Lower lobe of right lung (tissue), 2 donors: ENCODE measurements around the gene ASIC4. TPM values are rescaled to one million over a fixed set of nuclear protein-coding genes. Genes with fewer than 3 reads are reported as not detected.

Source experiments
- ATAC-seq, 2 donors: fragments of 200-7000 bp; cut with Tn5 transposase; one replicate each; pipeline ENCODE4 v1.9.1; 2020 to 2022; ENCODE audit warnings: mild to moderate bottlenecking in 2 of 2, moderate library complexity in 2 of 2
- DNase-seq: peaks from one replicate; pipeline ENCODE4 v3.0.0-alpha.2; 2020
- H3K27ac ChIP-seq: fragments of 200-600 bp; one replicate; pipeline ENCODE4 v1.8.0; 2022
- H3K27me3 ChIP-seq: fragments of 200-600 bp; one replicate; pipeline ENCODE4 v1.8.0; 2022; ENCODE audit warnings: low read depth
- H3K36me3 ChIP-seq: fragments of 200-600 bp; one replicate; pipeline ENCODE4 v1.8.0; 2022; ENCODE audit warnings: mild to moderate bottlenecking
- H3K4me1 ChIP-seq: fragments of 200-600 bp; one replicate; pipeline ENCODE4 v1.8.0; 2022
- H3K4me3 ChIP-seq: fragments of 200-600 bp; one replicate; pipeline ENCODE4 v1.8.0; 2022; ENCODE audit warnings: mild to moderate bottlenecking
- H3K9me3 ChIP-seq: fragments of 200-600 bp; one replicate; pipeline ENCODE4 v1.8.0; 2022
- intact Hi-C: fragments of 100-400 bp; cut with DNase I; formaldehyde crosslinking; loops from one replicate; pipeline ENCODE4 v1.11.0; 2022
- total RNA-seq: library from RNA; stranded (reverse); fragmentation: NEBNext Ultra II Directional; extraction: Animal tissue kit (Norgen Biotek cat#: 25700); gene quantifications from one replicate; pipeline ENCODE4 v1.2.1, GENCODE V29; 2021
- TF ChIP-seq, protein P1 (sequence below): fragments of 200-600 bp; IDR thresholded peaks from one replicate; pipeline ENCODE4 v1.8.0; 2022; ENCODE audit warnings: antibody characterized with exemption, mild to moderate bottlenecking
- donor health status: DM: no; HTN: yes; CAD: no; lungs with severe emphysema.

Gene ASIC4
- total RNA-seq, 1 donor from 2014 or later: 0.53 TPM

DNA sequence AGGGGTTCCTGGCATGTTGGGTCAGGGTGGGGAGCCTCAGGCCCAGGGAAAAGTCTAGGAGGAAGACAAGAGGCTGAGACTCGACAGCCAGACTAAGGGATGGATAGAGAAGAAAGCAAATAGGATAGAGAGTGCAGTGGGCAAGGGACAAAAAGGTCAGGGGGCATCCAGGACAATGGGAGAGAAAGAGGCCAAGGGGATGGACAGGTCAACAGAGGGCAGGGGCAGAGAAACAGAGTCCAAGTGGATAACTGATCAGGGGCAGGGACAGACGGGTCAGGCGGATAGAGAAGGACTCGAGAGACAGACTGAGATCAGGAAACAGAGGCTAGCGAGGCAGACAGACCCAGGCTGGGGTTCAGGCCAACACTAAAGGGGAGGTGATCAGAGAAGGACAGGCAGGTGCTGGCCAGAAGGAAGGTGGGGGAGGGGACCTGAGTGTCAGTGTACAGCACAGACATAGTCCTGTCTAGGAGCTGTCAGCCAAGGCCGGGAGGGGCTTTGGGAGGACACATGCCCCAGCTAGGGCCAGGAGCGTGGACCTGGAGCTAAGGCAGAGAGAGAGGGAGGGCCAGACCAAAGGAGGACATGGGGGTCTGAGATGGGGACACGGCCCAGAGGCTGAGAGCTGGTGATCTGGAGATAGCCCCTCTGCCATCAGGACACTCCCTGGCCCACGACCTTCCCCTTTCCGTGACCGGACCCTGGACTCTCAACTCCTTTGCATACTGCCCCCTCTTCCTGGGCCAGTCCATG, 12.2 kb downstream of the ASIC4 start:
- no peak for DNase-seq
- Histone ChIP-seq H3K27me3 (peaks cover 98% of the 10 kb centered on the region), H3K9me3 (no peaks in the 10 kb centered on the region), H3K4me3 (no peak overlapping the region), H3K36me3 (no peaks in the 10 kb centered on the region), H3K4me1 (peaks cover 5% of the 10 kb centered on the region), H3K27ac (no peak overlapping the region)
- TF ChIP-seq, protein P1, sequence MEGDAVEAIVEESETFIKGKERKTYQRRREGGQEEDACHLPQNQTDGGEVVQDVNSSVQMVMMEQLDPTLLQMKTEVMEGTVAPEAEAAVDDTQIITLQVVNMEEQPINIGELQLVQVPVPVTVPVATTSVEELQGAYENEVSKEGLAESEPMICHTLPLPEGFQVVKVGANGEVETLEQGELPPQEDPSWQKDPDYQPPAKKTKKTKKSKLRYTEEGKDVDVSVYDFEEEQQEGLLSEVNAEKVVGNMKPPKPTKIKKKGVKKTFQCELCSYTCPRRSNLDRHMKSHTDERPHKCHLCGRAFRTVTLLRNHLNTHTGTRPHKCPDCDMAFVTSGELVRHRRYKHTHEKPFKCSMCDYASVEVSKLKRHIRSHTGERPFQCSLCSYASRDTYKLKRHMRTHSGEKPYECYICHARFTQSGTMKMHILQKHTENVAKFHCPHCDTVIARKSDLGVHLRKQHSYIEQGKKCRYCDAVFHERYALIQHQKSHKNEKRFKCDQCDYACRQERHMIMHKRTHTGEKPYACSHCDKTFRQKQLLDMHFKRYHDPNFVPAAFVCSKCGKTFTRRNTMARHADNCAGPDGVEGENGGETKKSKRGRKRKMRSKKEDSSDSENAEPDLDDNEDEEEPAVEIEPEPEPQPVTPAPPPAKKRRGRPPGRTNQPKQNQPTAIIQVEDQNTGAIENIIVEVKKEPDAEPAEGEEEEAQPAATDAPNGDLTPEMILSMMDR: no peak
- no peak for ATAC-seq
- intact Hi-C loops: no loop called here

DNA sequence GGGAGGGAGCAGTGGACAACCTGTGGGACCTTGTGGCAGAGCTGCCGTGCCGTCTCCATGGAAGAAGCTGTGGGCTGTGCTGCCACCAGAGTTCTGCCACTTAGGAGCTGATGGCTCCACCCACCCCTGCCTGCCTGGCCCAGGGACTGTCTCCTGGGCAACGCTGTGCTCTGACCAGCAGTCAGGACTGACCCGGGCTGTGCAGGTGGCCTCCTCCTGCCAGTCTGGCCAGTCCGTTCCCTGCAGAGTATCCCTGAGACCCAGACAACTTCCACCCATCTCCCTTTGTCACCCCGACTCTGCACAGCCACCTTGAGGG, 12.8 kb downstream of the ASIC4 start:
- intact Hi-C loops: no loop called here
- DNase-seq: no peak
- peaks cover 5% of the 10 kb centered on the region for H3K4me1 ChIP-seq
- no peak overlapping the region for H3K4me3 ChIP-seq
- peaks cover 98% of the 10 kb centered on the region for H3K27me3 ChIP-seq
- H3K9me3 ChIP-seq: no peaks in the 10 kb centered on the region
- H3K27ac ChIP-seq: no peak overlapping the region
- TF ChIP-seq, protein P1: no peak
- peak in 1 of 2 donors; percentile 31 for ATAC-seq
- H3K36me3 ChIP-seq: no peaks in the 10 kb centered on the region

DNA sequence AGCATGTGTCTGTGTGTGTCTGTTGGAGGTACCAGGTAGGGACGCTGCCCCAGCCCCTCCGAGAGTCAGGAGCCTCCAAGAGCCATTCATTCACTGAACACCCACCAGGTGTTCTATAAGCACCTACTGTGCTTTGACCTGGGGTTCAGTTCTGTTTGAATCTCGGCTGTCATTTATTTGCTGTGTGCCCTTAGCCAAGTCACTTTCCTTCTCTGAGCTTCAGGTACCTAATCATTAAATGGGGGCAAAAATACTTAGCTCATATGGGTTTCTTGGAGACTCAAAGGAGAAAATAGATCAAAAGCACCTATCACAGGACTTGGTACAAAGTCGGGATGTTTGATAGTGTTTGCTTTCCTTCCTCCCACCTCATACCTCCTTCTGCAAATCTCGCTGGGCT, 13.2 kb downstream of the ASIC4 start:
- H3K36me3 ChIP-seq: no peaks in the 10 kb centered on the region
- TF ChIP-seq, protein P1: no peak
- H3K27me3 ChIP-seq: peaks cover 98% of the 10 kb centered on the region
- H3K9me3 ChIP-seq: no peaks in the 10 kb centered on the region
- H3K4me3 ChIP-seq: no peak overlapping the region
- no peak for ATAC-seq
- intact Hi-C loops: no loop called here
- DNase-seq: no peak
- H3K27ac ChIP-seq: no peak overlapping the region
- peaks cover 5% of the 10 kb centered on the region for H3K4me1 ChIP-seq

DNA sequence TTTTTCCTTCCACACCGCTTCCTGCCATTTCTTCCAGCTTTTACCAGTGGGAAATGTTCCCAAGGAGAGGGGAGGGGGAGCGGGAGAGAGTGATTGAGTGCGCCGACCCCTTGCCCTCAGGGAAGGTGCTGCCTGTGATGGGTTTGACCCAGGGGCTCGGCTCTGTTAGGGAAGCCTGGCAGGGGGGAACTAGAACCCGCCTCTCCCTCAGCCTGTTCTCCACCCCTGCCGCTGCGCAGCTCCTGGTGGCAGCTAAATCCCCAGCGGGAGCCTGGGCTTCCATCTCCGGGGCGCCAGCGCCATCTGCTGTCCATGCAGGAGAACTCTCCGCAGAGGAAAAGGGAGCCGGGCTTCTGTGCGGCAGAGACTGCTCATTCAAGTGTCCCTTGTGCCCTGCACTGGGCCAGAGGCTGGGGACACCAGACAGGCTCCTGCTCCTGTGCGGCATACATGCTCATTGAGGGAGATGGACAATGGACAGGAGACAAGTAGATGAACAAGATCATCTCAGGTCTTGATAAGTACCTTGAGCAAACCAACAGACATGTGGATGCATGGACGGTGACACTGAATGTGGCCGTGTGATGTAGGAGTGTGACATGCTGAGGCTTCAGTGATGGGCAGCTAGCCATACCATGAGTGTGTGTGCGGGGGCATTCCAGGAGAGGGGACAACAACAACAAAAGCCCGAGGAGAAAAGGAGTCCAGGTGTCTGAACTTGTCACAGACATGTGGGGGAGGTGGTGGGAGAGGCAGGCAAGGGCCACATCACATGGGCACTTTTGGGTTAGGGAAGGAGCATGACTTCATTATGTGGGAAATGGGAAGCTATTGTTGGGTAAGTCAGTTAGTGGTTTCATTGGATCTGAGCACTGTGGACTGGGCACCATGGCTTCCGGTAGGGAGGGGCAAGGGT, 16.0 kb downstream of the ASIC4 start:
- Histone ChIP-seq H3K27me3 (peaks cover 80% of the 10 kb centered on the region), H3K9me3 (no peaks in the 10 kb centered on the region), H3K4me1 (no peaks in the 10 kb centered on the region), H3K27ac (no peak overlapping the region), H3K36me3 (no peaks in the 10 kb centered on the region), H3K4me3 (no peak overlapping the region)
- peak; percentile 88 for DNase-seq
- TF ChIP-seq, protein P1: peak; percentile 96
- ATAC-seq: peak; percentile 90 to 91
- intact Hi-C loops: loop anchor here (10.0 kb wide), 1 partner anchor 126 kb away; no protein-coding TSS in a partner anchor

DNA sequence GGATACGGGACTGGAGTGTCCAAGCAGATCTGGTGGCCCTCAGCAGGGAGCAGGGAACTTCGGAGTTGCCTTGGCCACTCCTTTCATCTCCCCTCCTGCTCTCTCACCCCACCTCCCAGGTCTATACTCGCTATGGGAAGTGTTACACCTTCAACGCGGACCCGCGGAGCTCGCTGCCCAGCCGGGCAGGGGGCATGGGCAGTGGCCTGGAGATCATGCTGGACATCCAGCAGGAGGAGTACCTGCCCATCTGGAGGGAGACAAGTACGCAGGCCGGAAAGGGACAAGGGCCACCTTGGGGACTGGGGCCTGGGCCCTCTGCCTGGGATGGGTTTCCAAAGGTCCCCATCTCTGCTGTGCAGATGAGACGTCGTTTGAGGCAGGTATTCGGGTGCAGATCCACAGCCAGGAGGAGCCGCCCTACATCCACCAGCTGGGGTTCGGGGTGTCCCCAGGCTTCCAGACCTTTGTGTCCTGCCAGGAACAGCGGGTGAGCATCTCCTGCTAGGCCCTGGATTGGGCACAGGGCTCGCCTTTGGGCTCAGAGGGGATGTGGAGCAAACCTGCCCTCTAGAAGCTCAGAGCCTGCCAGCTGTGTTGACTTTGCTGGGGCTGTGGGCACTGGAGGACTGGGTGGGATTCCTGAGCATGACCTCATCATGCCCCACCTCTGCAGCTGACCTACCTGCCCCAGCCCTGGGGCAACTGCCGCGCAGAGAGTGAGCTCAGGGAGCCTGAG, 17.5 kb downstream of the ASIC4 start:
- TF ChIP-seq, protein P1: no peak
- ATAC-seq: no peak
- Histone ChIP-seq H3K36me3 (no peaks in the 10 kb centered on the region), H3K27me3 (peaks cover 65% of the 10 kb centered on the region), H3K27ac (no peak overlapping the region), H3K4me3 (no peak overlapping the region), H3K4me1 (no peaks in the 10 kb centered on the region), H3K9me3 (no peaks in the 10 kb centered on the region)
- intact Hi-C loops: loop anchor here (10.0 kb wide), 1 partner anchor 127 kb away; no protein-coding TSS in a partner anchor
- no peak for DNase-seq
